GM12878 (cell line): ENCODE results near the gene PPP2R5B. TPM values are rescaled to one million over a fixed set of nuclear protein-coding genes. Genes with fewer than 3 reads are reported as not detected.
A peak's percentile ranks its signal among the peaks of the same experiment; 100 is the strongest.

Experiments used
- ATAC-seq: fragments of 200-7000 bp; cut with Tn5 transposase; 3 replicates; pipeline ENCODE4 v1.9.1; 2020; ENCODE audit warnings: mild to moderate bottlenecking, moderate library complexity
- BruUV-seq: library from RNA; stranded (reverse); fragments of 400-500 nt; replicated peaks from 2 replicates; lab custom pipeline; 2021; lab: Mats Ljungman, UMichigan
- CTCF ChIA-PET: fragments of 300-600 bp; sonication (Branson Sonifier 250); formaldehyde crosslinking; extraction: SDS; loops from one replicate; lab custom pipeline; 2021; ENCODE audit warnings: inconsistent platforms; lab: Yijun Ruan, JAX
- POLR2A ChIA-PET: fragments of 350-600 bp; formaldehyde crosslinking; extraction: SDS; loops from one replicate; lab custom pipeline; 2021; ENCODE audit warnings: inconsistent platforms; lab: Charles Lee
- RAD21 ChIA-PET: fragments of 300-600 bp; sonication (Branson Sonifier 250); formaldehyde crosslinking; loops from one replicate; lab custom pipeline; 2023; ENCODE audit warnings: antibody characterized with exemption; ENCODE audit not compliant: unreplicated experiment; lab: Charles Lee
- SMC1A ChIA-PET: fragments of 300-600 bp; sonication (Branson Sonifier 250); formaldehyde crosslinking; loops from one replicate; lab custom pipeline; 2023; ENCODE audit not compliant: unreplicated experiment, uncharacterized antibody; lab: Charles Lee
- DNase-seq: peaks from one replicate; pipeline ENCODE4 v3.0.0-alpha.2; 2011; ENCODE audit warnings: low read depth, low spot score
- FAIRE-seq: peaks from 3 replicates; lab custom pipeline; 2011; peaks lifted over from hg19 to GRCh38; lab: Jason Lieb, UNC
- H2AFZ ChIP-seq: 2 replicates; pipeline ENCODE4 v1.6.0; 2011; ENCODE audit warnings: low read depth, low read length, control low read depth; ENCODE audit not compliant: control insufficient read depth
- H3K27ac ChIP-seq: 2 replicates; pipeline ENCODE4 v1.5.1; 2011; ENCODE audit warnings: control low read depth; ENCODE audit not compliant: control insufficient read depth, insufficient read depth
- H3K27me3 ChIP-seq, 2 experiments: replicated peaks in 1 of 2; 2 replicates each; pipeline versions ENCODE4 v1.6.0 to v1.6.1; 2011; ENCODE audit warnings: low read length in 1 of 2; ENCODE audit not compliant: control insufficient read depth in 2 of 2, insufficient read depth in 2 of 2
- H3K36me3 ChIP-seq, 2 experiments: 2 replicates each; pipeline ENCODE4 v1.5.1; 2011; ENCODE audit warnings: low read length in 1 of 2; ENCODE audit not compliant: control insufficient read depth in 2 of 2, insufficient read depth in 2 of 2
- H3K4me1 ChIP-seq: 2 replicates; pipeline ENCODE4 v1.6.1; 2011; ENCODE audit warnings: mild to moderate bottlenecking, low read length, moderate library complexity, mixed read lengths; ENCODE audit not compliant: control insufficient read depth, insufficient read depth
- H3K4me2 ChIP-seq: 2 replicates; pipeline ENCODE4 v1.6.0; 2011; ENCODE audit warnings: control low read depth; ENCODE audit not compliant: control insufficient read depth, insufficient read depth
- H3K4me3 ChIP-seq: fragments of 200-600 bp; sonication (generic); 2 replicates; pipeline ENCODE4 v1.5.1; 2016
- H3K79me2 ChIP-seq: 2 replicates; pipeline ENCODE4 v1.6.0; 2011; ENCODE audit warnings: low read length; ENCODE audit not compliant: control insufficient read depth, insufficient read depth
- H3K9ac ChIP-seq: 2 replicates; pipeline ENCODE4 v1.8.0; 2011; ENCODE audit warnings: low read length, control low read depth, mixed read lengths; ENCODE audit not compliant: control insufficient read depth, insufficient read depth
- H3K9me3 ChIP-seq: replicated peaks from 3 replicates; pipeline ENCODE4 v1.5.1; 2011; ENCODE audit warnings: mild to moderate bottlenecking, low read length; ENCODE audit not compliant: control insufficient read depth, insufficient read depth
- H4K20me1 ChIP-seq: 2 replicates; pipeline ENCODE4 v1.6.0; 2011; ENCODE audit not compliant: control insufficient read depth, insufficient read depth
- BHLHE40 ChIP-seq, 2 experiments: fragments of 450-650 bp in 1 of 2; IDR thresholded peaks; 2 replicates each; pipeline ENCODE4 v1.6.1; 2011 to 2017; ENCODE audit warnings: low read depth in 2 of 2, borderline replicate concordance in 1 of 2, improper control_type of control experiment in 1 of 2, low read length in 1 of 2, mild to moderate bottlenecking in 1 of 2
- EED ChIP-seq: sonication (generic); IDR thresholded peaks from 2 replicates; pipeline ENCODE4 v1.6.1; 2016; ENCODE audit warnings: antibody characterized with exemption, low read depth
- GABPA ChIP-seq: IDR thresholded peaks from 2 replicates; pipeline ENCODE4 v1.6.1; 2014; ENCODE audit warnings: antibody characterized with exemption, low read depth, mild to moderate bottlenecking, inconsistent platforms
- IKZF2 ChIP-seq, 2 experiments: fragments of 450-650 bp; IDR thresholded peaks; 2 replicates each; pipeline ENCODE4 v1.6.1; 2017; ENCODE audit warnings: mild to moderate bottlenecking in 2 of 2, moderate library complexity in 2 of 2
- NR2F1 ChIP-seq: fragments of 450-650 bp; conservative IDR thresholded peaks from 2 replicates; pipeline ENCODE4 v1.6.1; 2017; ENCODE audit warnings: mild to moderate bottlenecking
- POLR2A ChIP-seq: IDR thresholded peaks from 2 replicates; pipeline ENCODE4 v1.6.1; 2011; ENCODE audit warnings: low read depth, mild to moderate bottlenecking, low read length
- RELA ChIP-seq: fragments of 450-650 bp; IDR thresholded peaks from 2 replicates; pipeline ENCODE4 v1.8.0; 2014; ENCODE audit warnings: borderline replicate concordance; ENCODE audit not compliant: partially characterized antibody
- SP1 ChIP-seq: IDR thresholded peaks from one replicate; pipeline ENCODE4 v1.6.1; 2011; ENCODE audit warnings: low read depth, low read length
- SPI1 ChIP-seq: IDR thresholded peaks from 2 replicates; pipeline ENCODE4 v1.6.1; 2011; ENCODE audit warnings: low read depth, mild to moderate bottlenecking, low read length, moderate library complexity, borderline replicate concordance; ENCODE audit not compliant: insufficient read depth
- ZNF274 ChIP-seq: IDR thresholded peaks from one replicate; pipeline ENCODE4 v1.8.0; 2011; ENCODE audit not compliant: insufficient read length, insufficient read depth
- WGBS: methylation state at CpG from one replicate; pipeline ENCODE4 v1.1.6; 2016; ENCODE audit warnings: low lambda C conversion rate; ENCODE audit not compliant: insufficient replicate concordance, insufficient coverage; ENCODE audit errors: missing lambda C conversion rate; 5-methylcytosine and 5-hydroxymethylcytosine counted together
- in situ Hi-C: fragments of 300-500 bp; cut with MboI; formaldehyde crosslinking; loops from 9 replicates; pipeline ENCODE4 v1.14.3; 2018; ENCODE audit warnings: mixed read lengths
- intact Hi-C: fragments of 100-400 bp; cut with micrococcal nuclease; formaldehyde crosslinking; loops from one replicate; pipeline ENCODE4 v1.14.2; 2022; ENCODE audit not compliant: unreplicated experiment
- polyA plus RNA-seq, 11 experiments: library from polyadenylated mRNA; depleted of rRNA in 4 of 11; unstranded in 6 of 11; stranded (reverse) in 5 of 11; fragments of >200 nt; fragmentation: Nextera tagmentation in 4 of 11; fragmentation: Illumina TruSeq in 1 of 11; extraction: Ambion mirVana in 4 of 11; extraction: Trizol in 1 of 11; gene quantifications; 1 replicate in 1 of 11; 2 replicates in 10 of 11; pipeline versions ENCODE4 v1.2.1 to v1.2.3, GENCODE V29; 2011 to 2016; ENCODE audit warnings: inconsistent platforms in 2 of 11, missing spikeins in 2 of 11, low read depth in 1 of 11
- total RNA-seq, 4 experiments: library from RNA; depleted of rRNA in 3 of 4; stranded (reverse); fragments of >200 nt in 3 of 4; fragmentation: Illumina TruSeq in 1 of 4; extraction: Trizol in 1 of 4; gene quantifications; 2 replicates each; pipeline versions ENCODE4 v1.2.1 to v1.2.3, GENCODE V29; 2013 to 2021

Gene PPP2R5B
- total and polyA plus RNA-seq, 10 of the 15 experiments (the other 5 are each of a cell fraction or from before 2014, with no cell fraction given) = 0.08 to 6.7 (median 2.0) TPM

- Histone ChIP-seq H2AFZ (no peak overlapping the region), H3K4me1 (peaks cover 2% of the 10 kb centered on the region; the same call in 1 of the 2 replicates), H3K27ac (no peak overlapping the region), H3K36me3 (peaks cover 0 to 3% of the 10 kb centered on the region in 2 experiments; a peak in 1 of 4 replicates), H4K20me1 (no peaks in the 10 kb centered on the region), H3K27me3 (no peaks in the 10 kb centered on the region), H3K79me2 (no peaks in the 10 kb centered on the region), H3K4me3 (no peak overlapping the region), H3K9me3 (no peaks in the 10 kb centered on the region), H3K4me2 (no peak overlapping the region), H3K9ac (no peak overlapping the region)
- ChIA-PET RAD21 (interaction anchor here (0.8 to 5.7 kb wide), 11 partner anchors 12 to 104 kb away, joined by 3 to 101 read pairs (median 4); partner anchors contain the start of gene BATF2), POLR2A (interaction anchor here (0.8 to 1.7 kb wide), 4 partner anchors 14 to 44 kb away, joined by 3 to 5 read pairs (median 4); no protein-coding TSS in a partner anchor), SMC1A (interaction anchor here (0.6 to 7.2 kb wide), 11 partner anchors 13 to 617 kb away, joined by 3 to 138 read pairs (median 4); no protein-coding TSS in a partner anchor), CTCF (interaction anchor here (0.8 to 30.0 kb wide), 11 partner anchors 9 to 222 kb away, joined by 3 to 1208 read pairs (median 4); partner anchors contain the start of genes CDC42BPG and EHD1)
- TF ChIP-seq NR2F1 = peak; percentile 47
- no peak for TF ChIP-seq ZNF274
- 0 out of 4 replicates have a peak, but pooled peaks of 1 of the 2 experiments have one; percentile 9 for TF ChIP-seq IKZF2 (IDR thresholded peaks at IDR 0.05)
- TF ChIP-seq SPI1 = peak; percentile 27; the same call in 1 of the 2 replicates
- TF ChIP-seq RELA = no peak
- TF ChIP-seq BHLHE40 (IDR thresholded peaks at IDR 0.05; ENCODE audit: borderline replicate concordance in 1 of 2, low read depth in 2 of 2, low read length in 1 of 2) = 0 out of 4 replicates have a peak, but pooled peaks of 1 of the 2 experiments have one; percentile 11
- no peak for TF ChIP-seq SP1
- peak; percentile 10; the same call in 1 of the 2 replicates for TF ChIP-seq POLR2A
- no peak for TF ChIP-seq GABPA
- TF ChIP-seq EED = no peak
- BruUV-seq = no TSS peak
- intact Hi-C loops = loop anchor here (1.0 kb wide), 1 partner anchor 46 kb away; no protein-coding TSS in a partner anchor
- no peak for FAIRE-seq
- in situ Hi-C loops = loop anchor here (5.0 kb wide), 1 partner anchor 46 kb away; no protein-coding TSS in a partner anchor
- ATAC-seq = peak; percentile 73
- 67% methylated on average over 23 of the region's 25 CpGs for WGBS
- DNase-seq = no peak
Observed at GRCh38 chr11:64893194-64894069, 31.1 kb upstream of the PPP2R5B start.
